ENCODE results near the gene SH3PXD2A.

DNA sequence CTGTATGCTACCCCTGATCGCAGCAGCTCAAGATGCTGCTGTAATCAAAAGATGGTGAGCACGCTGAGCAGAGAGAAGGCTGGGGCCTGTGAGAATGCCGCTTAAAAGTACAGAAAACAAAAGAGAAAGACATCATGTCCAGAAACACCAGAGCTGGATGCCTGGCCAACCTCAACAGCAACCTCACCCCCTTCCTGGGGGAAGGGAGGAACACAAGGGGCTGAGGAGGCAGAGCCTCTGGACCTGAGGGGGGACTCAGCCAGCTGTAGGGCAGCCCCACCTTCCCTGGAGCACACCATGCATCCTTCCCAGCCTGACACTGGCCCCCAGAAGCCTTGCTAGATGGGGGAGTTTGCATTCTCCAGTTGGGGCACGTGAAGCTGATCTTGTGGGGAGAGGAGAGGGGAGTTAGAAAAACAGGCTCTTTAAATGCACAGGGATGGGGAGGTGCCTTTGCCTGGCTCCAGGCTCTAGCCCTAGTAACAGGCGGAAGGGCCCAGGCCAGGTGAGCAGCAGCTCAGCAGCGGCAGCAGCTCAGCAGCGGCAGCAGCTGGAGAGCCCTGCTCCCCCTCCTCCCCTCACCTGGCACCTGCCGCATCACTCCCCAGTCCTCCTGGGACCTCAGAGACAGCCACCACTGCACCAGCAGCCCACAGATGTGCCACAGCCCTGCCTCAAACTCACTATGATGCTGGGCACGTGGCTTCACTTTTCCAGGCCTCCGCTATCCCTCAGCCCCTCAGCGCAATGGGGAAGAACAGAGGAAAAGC, 205.5 kb downstream of the SH3PXD2A start:
- TF ChIP-seq POLR2A (IDR thresholded peaks at IDR 0.05), result no peak
- TF ChIP-seq, protein P1, sequence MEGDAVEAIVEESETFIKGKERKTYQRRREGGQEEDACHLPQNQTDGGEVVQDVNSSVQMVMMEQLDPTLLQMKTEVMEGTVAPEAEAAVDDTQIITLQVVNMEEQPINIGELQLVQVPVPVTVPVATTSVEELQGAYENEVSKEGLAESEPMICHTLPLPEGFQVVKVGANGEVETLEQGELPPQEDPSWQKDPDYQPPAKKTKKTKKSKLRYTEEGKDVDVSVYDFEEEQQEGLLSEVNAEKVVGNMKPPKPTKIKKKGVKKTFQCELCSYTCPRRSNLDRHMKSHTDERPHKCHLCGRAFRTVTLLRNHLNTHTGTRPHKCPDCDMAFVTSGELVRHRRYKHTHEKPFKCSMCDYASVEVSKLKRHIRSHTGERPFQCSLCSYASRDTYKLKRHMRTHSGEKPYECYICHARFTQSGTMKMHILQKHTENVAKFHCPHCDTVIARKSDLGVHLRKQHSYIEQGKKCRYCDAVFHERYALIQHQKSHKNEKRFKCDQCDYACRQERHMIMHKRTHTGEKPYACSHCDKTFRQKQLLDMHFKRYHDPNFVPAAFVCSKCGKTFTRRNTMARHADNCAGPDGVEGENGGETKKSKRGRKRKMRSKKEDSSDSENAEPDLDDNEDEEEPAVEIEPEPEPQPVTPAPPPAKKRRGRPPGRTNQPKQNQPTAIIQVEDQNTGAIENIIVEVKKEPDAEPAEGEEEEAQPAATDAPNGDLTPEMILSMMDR (IDR thresholded peaks at IDR 0.05), result no peak

Data from adrenal gland (tissue), 5 donors.